HL-60 (cell line): ENCODE data around the gene TMPRSS13.

Source experiments
- GABPA ChIP-seq: IDR thresholded peaks from 2 replicates; pipeline ENCODE4 v1.6.1; 2012; ENCODE audit warnings: low read depth
- POLR2AphosphoS5 ChIP-seq: IDR thresholded peaks from 2 replicates; pipeline ENCODE4 v1.6.1; 2012; ENCODE audit warnings: low read depth
- SPI1 ChIP-seq: IDR thresholded peaks from 2 replicates; pipeline ENCODE4 v1.6.1; 2012; ENCODE audit warnings: low read depth, mild to moderate bottlenecking, borderline replicate concordance
- TF ChIP-seq, protein P1 (sequence below): IDR thresholded peaks from one replicate; pipeline ENCODE4 v1.5.1; 2011; ENCODE audit warnings: low read length, control low read depth, inconsistent platforms; ENCODE audit not compliant: insufficient read depth
- TF ChIP-seq, protein P2 (sequence below): IDR thresholded peaks from 2 replicates; pipeline ENCODE4 v1.6.1; 2012; ENCODE audit warnings: low read depth; ENCODE audit not compliant: insufficient replicate concordance

DNA sequence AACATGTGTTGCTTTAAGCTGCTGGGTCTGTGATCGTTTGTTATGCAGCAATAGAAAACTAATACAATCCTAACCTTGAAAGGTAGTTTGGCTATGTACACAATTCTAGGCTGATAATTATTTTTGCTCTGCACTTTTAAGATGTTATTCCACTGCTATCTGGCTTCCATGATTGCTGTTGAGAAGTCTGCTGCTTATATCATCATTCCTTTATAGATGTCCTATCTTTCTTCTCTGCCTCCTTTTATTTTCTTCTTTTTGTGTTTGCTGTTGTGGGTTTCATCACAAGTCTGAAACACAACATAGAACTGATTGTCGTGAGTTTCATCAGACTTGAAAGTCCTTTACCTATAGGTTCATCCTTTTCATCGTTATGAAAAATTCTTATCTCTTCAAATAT is 76.9 kb downstream of the TMPRSS13 start:
- no peak for TF ChIP-seq POLR2AphosphoS5
- TF ChIP-seq, protein P1, sequence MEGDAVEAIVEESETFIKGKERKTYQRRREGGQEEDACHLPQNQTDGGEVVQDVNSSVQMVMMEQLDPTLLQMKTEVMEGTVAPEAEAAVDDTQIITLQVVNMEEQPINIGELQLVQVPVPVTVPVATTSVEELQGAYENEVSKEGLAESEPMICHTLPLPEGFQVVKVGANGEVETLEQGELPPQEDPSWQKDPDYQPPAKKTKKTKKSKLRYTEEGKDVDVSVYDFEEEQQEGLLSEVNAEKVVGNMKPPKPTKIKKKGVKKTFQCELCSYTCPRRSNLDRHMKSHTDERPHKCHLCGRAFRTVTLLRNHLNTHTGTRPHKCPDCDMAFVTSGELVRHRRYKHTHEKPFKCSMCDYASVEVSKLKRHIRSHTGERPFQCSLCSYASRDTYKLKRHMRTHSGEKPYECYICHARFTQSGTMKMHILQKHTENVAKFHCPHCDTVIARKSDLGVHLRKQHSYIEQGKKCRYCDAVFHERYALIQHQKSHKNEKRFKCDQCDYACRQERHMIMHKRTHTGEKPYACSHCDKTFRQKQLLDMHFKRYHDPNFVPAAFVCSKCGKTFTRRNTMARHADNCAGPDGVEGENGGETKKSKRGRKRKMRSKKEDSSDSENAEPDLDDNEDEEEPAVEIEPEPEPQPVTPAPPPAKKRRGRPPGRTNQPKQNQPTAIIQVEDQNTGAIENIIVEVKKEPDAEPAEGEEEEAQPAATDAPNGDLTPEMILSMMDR: no peak
- TF ChIP-seq, protein P2, sequence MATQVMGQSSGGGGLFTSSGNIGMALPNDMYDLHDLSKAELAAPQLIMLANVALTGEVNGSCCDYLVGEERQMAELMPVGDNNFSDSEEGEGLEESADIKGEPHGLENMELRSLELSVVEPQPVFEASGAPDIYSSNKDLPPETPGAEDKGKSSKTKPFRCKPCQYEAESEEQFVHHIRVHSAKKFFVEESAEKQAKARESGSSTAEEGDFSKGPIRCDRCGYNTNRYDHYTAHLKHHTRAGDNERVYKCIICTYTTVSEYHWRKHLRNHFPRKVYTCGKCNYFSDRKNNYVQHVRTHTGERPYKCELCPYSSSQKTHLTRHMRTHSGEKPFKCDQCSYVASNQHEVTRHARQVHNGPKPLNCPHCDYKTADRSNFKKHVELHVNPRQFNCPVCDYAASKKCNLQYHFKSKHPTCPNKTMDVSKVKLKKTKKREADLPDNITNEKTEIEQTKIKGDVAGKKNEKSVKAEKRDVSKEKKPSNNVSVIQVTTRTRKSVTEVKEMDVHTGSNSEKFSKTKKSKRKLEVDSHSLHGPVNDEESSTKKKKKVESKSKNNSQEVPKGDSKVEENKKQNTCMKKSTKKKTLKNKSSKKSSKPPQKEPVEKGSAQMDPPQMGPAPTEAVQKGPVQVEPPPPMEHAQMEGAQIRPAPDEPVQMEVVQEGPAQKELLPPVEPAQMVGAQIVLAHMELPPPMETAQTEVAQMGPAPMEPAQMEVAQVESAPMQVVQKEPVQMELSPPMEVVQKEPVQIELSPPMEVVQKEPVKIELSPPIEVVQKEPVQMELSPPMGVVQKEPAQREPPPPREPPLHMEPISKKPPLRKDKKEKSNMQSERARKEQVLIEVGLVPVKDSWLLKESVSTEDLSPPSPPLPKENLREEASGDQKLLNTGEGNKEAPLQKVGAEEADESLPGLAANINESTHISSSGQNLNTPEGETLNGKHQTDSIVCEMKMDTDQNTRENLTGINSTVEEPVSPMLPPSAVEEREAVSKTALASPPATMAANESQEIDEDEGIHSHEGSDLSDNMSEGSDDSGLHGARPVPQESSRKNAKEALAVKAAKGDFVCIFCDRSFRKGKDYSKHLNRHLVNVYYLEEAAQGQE: no peak
- TF ChIP-seq GABPA: no peak
- no peak for TF ChIP-seq SPI1
